Activated CD4-positive, alpha-beta T cell treated with anti-CD3 and anti-CD28 coated beads, Interleukin-2, amount 50 U/mL, for 4 hours (primary cell): Measurements from ENCODE around the gene LBX2.
"Not testable (repeated sequence)": the region's sequence is repeated elsewhere in the genome, so short reads cannot be mapped to it uniquely, and the experiment has no call there.

Experiments used
- DNase-seq, 2 experiments: peaks; one replicate each; pipeline ENCODE4 v3.0.0-alpha.2; 2020

Gene LBX2

DNA sequence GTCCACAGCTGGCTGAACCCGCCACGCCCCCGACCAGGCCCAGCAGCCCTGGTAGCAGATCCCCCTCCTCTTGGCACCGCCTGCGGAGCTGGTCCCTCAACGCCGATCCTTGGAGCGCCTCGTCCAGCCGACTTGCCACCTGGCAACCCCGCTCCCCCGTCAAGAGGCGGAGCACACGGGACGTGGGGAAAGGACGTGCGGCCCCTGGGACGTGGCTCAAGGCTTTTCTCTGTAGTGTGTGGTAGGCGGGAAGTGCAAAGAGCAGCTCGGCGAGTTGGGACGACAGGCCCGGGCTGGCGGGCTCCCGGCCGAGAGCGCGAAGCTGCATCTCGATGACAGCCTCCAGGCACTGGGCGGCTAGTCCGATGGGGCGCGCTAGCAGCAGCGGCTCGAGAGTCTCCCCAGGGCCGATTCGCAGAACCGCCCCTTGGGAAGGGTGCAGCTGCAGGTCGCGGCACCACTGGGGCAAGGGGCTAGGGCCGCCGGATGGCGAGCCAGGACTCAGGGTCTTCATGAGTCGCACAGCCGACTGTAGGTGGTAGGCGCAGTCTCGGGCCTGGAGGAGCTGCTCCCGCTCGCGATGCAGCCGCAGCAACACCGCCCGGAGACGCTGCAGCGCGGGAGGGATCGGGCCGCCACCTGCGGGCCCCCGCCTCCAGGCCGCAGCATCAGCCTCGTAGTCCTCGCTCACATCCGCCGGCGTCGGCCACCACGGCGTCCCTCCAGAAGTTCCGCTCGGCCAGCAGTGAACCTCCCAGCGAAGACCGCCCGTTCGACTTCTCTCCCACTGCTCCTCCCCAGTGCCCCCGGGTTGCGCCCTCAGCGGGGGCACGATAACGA is 17.2 kb downstream of the LBX2 start:
- DNase-seq = peak in 1 of 2 experiments; percentile 27

DNA sequence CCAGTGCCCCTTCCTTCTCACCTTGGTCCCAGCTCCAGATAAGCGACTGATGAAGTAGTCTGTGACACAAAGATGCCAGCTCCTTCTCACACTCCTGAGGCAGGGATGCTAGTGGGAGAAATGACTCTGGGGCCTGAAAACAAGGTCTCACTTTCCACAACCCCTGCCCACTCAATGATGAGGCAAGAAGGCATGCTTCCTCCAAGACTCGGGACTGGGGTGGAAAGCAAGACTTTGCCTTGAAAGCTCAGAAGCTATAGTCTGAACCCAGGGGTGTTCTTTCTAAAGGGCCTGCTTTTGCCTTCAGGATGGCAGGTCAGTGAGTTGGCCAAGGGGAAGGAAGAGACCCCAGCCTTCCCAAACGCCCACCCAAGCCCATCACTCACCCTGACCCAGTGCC is 18.0 kb downstream of the LBX2 start:
- DNase-seq = no peak

DNA sequence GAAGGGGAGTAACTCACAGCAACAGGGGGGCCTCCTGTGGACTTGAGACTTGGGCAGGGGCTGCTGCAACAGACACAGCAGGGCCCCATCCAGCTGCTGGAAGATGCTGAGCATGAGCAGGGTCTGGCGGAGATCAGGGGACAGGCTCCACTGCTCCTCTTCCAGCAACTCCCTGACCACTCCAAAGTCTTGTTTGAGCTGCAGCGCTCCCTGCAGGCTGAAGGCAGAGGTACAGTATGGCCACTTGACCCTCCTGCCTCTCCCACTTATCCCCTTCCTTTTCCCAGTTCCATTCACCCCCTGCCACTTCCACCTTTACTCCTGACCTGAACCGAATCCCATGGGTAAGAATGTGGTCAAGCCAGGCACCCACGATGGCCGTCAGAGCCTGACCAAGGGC is 24.5 kb downstream of the LBX2 start:
- DNase-seq = no peak

DNA sequence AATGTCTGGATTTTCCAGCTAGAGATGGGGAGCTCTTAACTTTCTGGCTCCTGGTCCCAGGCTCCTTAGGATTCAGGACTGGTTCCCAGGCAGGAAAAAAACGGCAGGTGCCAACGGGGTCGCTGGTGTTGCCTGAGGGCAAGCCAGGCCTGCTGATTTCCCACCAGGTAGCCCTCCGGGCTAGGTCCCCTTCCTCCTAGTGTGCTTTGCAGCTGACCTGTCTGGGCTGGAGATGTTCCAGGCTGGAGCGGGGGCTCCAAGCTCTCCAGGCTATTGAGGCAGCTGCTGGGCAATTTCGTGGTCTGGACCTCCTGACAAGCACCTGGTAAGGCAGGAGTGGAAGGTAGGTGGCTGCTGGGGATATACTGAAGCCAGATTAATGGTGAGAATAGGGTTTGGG is 24.9 kb downstream of the LBX2 start:
- no peak for DNase-seq

DNA sequence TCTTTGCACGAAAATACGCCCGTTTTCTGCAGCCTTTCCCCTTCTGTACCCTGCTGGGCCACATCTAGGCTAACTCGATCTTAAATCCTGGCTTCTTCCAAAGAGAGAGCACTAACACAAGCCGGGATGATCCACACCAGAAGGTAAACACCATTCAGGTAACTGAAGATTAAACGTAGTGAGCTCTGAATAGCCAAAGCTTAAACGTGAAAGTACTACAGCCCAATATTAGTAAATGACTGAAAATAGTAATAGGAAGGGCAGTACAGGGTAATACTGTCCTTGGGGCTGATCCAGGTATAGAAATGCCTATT is 26.5 kb downstream of the LBX2 start:
- no peak for DNase-seq

DNA sequence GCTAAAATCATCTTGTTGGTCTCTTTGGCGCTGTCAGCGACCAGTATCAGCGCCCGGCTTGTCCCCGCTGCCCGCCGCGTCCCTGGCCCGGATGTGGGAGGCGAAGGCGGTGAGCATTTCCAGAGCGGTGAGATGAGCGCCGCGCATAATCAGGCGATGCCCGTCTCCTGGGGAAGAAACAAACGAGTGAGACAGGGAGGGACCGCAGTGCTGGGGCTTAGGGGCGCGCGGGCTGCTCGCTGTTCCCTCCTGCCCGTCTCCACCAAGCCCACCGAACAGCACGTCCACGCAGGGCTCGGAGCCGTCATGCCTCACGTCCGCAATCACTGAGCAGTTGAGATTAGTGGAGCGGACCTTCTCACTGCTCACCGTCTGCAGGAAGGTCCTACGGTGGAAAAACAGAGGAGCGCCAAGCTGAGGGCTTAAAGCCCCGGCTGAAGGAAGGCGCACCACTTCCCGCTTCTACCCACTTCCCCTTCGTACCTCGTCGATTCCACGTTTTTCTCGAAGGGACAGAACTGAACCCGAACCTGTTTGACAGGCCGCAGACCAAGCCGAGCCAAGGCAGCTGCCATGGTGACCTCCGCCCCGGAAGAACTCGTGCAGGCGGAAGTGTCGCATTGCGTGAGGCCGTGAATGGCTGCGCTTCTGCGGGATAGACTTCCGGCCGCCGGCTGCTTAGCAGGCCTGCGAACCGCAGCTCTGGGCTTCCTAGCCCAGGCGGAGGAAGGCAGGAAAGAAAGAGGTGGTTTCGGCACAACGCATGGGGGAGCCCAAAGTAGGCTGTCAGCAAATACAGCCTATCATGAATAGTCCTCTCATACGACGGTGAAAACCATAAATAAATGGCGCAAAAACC is 27.1 kb downstream of the LBX2 start, which contains the start of gene MRPL53:
TSS of gene MRPL53 (minus strand) at position 595 of the 859 bp plus-strand sequence. CDS start at position 575, 20 bp downstream.
- DNase-seq = peak; percentile 95 to 96

DNA sequence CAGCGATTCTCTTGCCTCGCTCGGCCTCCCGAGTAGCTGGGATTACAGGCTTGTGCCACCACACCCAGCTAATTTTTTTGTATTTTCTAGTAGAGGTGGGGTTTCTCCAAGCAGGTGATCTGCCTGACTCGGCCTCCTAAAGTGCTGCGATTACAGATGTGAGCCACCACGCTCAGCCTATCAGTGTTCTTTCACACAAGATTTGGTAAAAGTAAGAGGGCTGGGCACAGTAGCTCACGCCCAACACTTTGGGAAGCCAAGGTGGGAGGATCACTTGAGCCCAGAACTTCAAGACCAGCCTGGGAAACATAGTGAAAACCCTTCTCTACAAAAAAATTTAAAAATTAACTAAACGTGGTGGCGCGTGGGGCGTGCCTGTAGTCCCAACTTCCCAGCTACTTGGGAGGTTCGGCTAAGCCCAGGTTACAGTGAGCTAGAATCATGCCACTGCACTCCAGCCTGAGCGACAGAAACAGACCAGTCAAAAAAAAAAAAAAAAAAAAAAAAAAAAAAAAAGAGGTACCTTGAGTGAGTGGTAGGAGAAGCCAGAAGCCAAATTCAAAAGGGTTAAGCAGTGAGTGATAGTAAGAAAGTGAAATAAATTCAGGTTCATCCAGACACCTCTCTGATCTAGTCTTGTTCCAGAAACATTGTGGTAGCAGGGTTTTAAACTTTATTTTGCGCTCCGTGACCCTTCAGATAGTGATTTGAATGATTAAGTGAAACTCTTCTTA is 27.9 kb downstream of the LBX2 start:
- DNase-seq = no peak

DNA sequence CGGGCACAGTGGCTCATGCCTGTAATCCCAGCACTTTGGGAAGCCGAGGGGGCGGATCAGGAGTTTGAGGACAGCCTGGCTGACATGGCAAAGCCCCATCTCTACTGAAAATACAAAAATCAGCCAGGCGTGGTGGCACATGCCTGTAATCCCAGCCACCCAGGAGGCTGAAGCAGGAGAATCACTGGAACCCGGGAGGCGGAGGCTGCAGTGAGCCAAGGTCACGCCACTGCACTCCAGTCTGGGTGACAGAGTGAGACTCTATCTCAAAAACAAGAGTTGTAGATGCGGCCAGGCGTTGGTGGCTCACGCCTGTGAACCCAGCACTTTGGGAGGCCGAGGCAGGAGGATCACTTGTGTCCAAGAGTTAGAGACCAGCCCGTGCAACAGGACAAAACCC is 28.7 kb downstream of the LBX2 start:
- not testable (repeated sequence) for DNase-seq

DNA sequence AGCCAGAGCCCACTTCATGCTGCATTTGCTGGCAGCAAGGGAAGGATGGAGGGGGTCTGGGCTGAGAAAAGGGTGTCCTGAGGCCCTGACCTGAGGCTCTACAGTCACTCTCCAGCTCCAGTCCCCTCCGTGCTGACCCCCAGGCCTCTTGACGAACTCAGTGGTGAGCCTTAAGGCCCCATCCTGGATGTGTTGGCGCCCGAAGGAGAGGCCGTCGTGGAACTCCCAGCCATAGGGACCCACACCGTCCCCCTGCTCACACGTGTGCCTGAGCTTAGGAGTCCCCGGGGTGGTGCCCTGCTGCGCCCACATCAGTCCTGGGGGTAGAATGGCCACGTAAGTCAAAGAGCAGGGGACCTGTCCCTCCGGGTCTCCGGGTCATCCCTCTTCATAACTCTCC is 35.0 kb downstream of the LBX2 start:
- no peak for DNase-seq

DNA sequence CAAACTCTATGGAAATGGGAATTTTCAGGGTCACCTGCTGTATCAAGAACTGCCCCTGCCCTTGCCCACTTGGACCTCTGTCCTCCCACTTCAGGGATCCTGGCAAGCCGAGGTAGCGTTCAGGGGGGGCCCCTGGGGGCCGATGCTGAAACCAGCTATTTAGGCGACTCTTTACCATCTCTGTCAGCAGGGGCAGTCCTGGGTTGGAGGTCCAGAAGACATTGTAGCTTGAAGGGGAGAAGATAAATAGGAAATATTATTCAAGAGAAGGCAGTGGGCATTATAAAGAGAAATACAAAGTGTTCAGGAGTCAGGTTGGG is 36.7 kb downstream of the LBX2 start:
- no peak for DNase-seq

DNA sequence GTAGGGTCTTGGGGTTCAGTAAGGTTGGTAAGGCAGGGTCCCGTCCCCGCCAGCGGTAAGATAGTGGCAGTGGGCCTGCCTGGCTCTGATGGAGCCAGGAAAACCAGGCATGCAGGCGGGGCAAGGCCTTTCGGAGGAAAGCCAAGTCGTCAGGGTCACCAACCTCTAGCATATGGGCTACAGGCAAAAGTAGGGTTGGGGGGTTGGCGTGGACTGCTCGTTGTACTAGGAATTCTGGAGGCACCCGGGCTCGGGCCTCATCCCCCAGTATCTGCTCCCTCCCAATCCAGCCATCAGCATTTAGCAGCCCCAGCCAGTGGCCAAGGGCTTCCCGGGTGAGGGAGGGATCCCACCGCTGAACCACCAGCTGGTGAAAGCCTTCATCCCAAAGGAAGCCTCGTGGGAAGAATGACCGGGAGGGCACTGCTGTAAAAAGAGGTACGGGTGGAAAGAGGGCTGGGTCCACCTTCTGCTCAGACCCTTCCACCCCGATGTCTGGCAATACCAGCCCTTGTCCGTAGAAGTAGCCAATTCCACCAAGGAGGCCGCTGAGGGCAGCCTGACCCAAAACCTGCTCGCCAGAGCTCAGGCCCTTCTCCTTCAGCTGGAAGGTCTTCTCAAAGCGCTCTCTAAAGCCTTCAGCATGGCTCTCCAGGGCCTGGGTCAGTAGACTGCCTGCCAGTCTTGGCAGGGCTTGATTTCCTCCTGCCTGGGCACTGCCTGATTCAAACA is 37.2 kb downstream of the LBX2 start:
- DNase-seq = no peak

DNA sequence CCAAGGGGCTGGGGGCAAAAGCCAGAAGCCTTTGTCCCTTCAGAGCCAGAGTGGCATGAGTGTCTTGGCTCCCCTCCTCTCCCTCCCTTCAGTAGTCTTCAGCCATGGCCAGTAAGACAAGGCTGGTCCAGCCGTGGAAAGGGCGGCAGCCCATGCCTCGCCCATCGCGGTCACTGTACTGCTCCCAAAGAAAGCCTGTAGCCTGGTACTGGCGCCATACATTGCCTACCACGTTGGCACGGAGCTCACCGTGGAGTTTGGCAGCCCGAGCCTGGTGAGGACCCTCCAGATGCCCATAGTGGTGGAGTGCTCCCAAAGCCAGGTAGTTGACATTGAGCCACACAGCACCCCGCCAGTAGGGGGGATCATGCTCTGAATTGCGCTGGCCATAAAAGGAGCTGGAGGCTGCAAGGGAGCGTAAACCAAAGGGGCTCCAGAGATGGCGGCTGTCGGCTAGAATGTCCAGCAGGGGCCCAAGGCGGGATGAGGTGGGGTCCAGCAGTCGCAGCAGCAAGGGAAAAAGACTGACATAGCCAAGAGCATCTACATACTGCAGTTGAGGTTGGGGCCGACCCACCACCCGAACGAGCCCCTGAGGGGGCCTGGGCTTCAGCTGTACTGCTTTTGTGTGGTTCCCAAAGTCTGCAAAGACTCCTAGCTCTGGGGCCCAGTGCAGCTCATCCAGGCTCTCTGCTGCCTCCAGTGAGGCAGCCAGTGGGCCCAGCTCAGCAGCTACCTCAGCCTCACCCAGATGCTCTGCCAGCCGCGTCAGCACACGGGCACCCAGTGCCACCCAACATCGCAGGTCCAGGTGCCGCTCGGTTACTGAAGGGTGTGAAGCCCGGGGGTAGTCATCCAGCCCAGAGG is 38.0 kb downstream of the LBX2 start:
- no peak for DNase-seq

DNA sequence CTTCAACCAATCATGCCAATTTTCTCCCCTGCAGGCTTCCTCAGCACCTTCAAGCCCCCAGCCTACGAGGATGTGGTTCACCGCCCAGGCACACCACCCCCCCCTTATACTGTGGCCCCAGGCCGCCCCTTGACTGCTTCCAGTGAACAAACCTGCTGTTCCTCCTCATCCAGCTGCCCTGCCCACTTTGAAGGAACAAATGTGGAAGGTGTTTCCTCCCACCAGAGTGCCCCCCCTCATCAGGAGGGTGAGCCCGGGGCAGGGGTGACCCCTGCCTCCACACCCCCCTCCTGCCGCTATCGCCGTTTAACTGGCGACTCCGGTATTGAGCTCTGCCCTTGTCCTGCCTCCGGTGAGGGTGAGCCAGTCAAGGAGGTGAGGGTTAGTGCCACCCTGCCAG is 39.2 kb downstream of the LBX2 start:
- DNase-seq = not testable (repeated sequence)

DNA sequence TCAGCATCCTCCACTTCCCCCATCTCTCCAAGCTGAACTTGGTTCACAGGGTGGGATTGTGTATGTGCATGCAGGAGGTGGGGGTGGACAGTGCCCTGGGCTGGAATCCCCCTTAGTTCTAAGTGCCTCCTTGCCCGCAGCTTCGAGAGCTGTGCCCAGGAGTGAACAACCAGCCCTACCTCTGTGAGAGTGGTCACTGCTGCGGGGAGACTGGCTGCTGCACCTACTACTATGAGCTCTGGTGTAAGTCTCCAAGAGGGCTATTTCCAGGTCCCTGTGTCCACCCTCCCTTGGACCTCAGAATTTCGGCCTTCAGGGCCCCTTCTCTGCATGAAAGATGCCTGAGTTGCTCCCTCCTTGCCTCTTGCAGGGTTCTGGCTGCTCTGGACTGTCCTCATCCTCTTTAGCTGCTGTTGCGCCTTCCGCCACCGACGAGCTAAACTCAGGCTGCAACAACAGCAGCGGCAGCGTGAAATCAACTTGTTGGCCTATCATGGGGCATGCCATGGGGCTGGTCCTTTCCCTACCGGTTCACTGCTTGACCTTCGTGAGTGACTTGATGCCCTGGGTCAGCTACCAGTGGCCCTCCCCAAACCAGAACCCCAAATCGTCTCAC is 39.8 kb downstream of the LBX2 start:
- DNase-seq = not testable (repeated sequence)

DNA sequence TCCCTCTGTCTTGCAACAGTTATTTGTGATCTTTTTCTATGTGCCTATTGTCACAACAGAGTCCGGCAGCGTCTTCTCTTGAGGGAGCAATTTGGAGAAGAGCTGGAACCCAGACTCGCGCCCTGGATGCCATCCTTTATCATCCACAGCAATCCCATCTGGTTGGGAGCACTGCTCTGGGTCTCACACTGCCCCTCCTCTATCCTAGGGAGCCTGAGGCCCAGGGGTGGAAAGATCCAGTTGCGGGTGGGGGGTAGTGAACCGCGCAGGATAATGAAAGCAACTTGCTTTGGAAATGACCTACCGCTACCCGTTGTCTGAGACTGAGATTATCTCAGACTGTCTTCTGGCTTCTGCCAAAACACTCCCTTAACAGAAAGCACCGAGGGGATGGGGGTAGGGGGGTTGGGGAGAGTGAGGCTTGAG is 40.5 kb downstream of the LBX2 start:
- no peak for DNase-seq

DNA sequence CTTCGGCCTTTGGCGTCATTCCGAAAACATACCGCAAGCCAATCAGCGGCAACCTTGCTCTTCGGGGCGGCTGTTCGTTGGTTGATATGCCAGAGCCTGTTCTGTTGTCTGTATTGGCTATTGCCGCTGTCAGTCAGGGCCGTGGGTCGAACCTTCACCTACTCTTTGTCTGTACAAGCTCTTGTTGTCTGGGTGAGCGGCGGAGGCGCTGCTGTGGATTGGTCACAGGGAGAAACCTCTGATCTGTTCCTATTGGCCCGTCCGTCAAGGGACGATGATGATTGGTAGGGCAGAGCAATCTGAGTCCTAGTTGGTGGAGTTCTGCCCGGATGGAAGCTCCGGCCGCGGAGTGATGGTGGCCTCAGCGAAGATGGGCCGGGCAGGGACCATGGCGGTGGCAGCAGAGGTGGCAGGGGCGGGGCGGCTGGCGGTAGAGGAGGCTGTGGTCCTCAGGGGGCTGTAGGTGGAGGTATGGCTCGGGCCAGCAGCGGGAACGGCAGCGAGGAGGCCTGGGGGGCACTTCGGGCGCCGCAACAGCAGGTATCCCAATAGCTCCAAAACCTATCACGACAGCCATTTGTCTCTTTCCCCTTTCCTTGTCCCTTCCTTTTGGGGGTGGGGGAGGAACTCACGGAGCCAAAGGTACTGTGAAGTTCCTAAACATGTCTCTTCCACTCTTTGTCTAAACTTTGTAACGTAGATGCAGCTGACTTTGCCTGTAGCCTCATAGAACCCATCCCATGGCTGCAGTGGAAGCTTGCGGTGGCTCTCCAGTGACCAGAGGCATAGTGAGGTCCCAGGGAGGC is 41.1 kb downstream of the LBX2 start, which contains the start of gene WBP1:
TSS of gene WBP1 (plus strand) at position 307 of the 806 bp plus-strand sequence. CDS start at position 472, 165 bp downstream.
- peak; percentile 99 for DNase-seq

DNA sequence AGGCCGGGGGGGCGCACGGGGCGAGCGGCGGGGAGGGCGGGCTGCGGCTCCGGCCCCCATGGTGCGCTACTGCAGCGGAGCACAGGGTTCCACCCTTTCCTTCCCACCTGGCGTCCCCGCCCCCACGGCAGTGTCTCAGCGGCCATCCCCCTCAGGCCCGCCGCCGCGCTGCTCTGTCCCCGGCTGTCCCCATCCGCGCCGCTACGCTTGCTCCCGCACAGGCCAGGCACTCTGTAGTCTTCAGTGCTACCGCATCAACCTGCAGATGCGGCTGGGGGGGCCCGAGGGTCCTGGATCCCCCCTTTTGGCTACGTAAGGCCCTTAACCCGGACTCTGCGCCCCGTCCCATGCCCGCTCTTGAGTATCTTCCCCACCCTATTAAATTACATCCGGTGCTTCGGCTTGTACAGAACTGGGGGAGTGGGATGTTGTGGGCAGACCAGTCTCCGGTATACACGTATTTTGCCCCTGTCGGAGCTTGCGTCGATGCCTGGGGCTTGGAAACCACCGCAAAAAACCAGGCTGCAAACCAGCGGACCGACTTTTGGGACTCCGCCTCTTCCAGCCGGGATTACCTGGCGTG is 41.8 kb downstream of the LBX2 start:
- peak; percentile 75 to 78 for DNase-seq

DNA sequence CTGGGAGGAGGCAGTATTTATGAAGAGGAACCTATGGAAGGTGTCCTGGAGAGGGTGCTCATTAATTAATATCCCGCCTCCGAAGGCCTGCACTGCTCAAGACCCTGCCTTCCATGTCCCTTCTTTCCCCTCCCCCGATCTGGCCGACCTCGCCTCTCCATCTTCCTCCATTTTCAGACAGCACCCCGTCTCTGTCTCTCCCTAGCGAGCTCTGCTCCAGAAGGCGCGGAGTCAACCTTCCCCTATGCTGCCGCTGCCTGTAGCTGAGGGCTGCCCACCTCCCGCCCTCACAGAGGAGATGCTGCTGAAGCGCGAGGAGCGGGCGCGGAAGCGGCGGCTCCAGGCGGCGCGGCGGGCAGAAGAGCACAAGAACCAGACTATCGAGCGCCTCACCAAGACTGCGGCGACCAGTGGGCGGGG is 42.3 kb downstream of the LBX2 start:
- DNase-seq = no peak

DNA sequence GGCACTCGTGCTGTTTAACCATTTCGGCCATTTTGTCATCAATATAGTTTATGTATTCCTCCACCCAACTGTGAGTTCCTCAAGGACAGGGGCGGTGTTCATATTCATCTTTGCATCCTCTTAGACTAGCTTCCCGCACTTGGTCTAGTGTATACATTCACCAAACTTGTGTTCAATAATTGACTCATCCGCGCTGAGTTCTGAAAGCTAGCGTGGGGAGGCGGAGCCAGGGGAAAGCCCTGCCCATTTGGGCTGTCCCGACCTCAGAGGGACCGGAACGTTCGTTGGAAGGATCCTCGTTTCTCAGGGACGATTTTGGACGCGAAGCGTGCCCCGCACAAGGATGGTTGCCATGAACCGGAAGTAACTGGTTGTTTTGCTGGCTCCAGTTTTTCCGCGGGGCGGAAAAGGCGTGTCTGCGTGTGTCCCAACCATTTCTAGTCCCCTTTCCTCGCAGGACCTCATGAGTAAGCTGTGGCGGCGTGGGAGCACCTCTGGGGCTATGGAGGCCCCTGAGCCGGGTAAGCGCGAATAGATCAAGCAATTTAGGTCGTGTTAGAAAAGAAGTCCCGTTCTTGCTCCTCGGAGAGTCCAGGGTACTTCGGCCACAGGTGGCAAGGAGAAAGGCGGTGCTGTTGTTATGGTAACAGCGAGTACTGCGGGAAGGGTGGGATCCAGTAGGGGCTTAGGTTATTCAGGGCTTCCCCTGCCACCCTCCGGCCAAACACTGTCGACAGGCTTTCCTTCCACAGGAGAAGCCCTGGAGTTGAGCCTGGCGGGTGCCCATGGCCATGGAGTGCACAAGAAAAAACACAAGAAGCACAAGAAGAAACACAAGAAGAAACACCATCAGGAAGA is 44.5 kb downstream of the LBX2 start, which contains the start of gene INO80B:
TSS of gene INO80B (plus strand) at position 434 of the 858 bp plus-strand sequence. CDS start at position 464, 30 bp downstream.
- DNase-seq = peak; percentile 96 to 97
